ENCODE data around the gene NXN.

NXN gene

GRCh38 chr17:951325-952132 is 28.0 kb downstream of the NXN start:
- Mint-ChIP-seq H3K9me3 (no peaks in the 10 kb centered on the region), H3K4me1 (ENCODE audit: low read depth in 2 of 2) (no peaks in the 10 kb centered on the region), H3K36me3 (ENCODE audit: insufficient read depth) (no peaks in the 10 kb centered on the region), H3K27ac (no peak overlapping the region), H3K4me3 (no peak overlapping the region), H3K27me3 (peaks cover 18 to 32% of the 10 kb centered on the region in 2 donors)
- DNase-seq (no peak), ATAC-seq (replicated peaks) (no peak)

- no peak overlapping the region for H3K27ac Mint-ChIP-seq
- no peaks in the 10 kb centered on the region for H3K36me3 Mint-ChIP-seq (ENCODE audit: insufficient read depth)
- DNase-seq (no peak), ATAC-seq (replicated peaks) (no peak)
- H3K27me3 Mint-ChIP-seq = peaks cover 18 to 30% of the 10 kb centered on the region in 2 donors
- H3K9me3 Mint-ChIP-seq = no peaks in the 10 kb centered on the region
- no peak overlapping the region for H3K4me3 Mint-ChIP-seq
- no peaks in the 10 kb centered on the region for H3K4me1 Mint-ChIP-seq (ENCODE audit: low read depth in 2 of 2)
These were observed 29.8 kb downstream of the NXN start for GRCh38 chr17:949623-950303.

GRCh38 chr17:948284-948852 is 31.2 kb downstream of the NXN start:
- H3K27me3 Mint-ChIP-seq = peaks cover 18 to 23% of the 10 kb centered on the region in 2 donors
- H3K4me1 Mint-ChIP-seq (ENCODE audit: low read depth in 2 of 2) = no peaks in the 10 kb centered on the region
- no peaks in the 10 kb centered on the region for H3K9me3 Mint-ChIP-seq
- ATAC-seq (replicated peaks) (no peak), DNase-seq (no peak)
- H3K36me3 Mint-ChIP-seq (ENCODE audit: insufficient read depth) = no peaks in the 10 kb centered on the region
- H3K27ac Mint-ChIP-seq = no peak overlapping the region
- H3K4me3 Mint-ChIP-seq = no peak overlapping the region

- ATAC-seq (replicated peaks) = no peak
- H3K9me3 Mint-ChIP-seq = no peaks in the 10 kb centered on the region
These were observed 32.9 kb downstream of the NXN start for GRCh38 chr17:946510-947236.

GRCh38 chr17:945672-946071 is 33.9 kb downstream of the NXN start:
- no peak for ATAC-seq (replicated peaks)
- DNase-seq = no peak
- Mint-ChIP-seq H3K27me3 (peaks cover 11 to 15% of the 10 kb centered on the region in 2 donors), H3K4me3 (no peak overlapping the region), H3K36me3 (ENCODE audit: insufficient read depth) (no peaks in the 10 kb centered on the region), H3K9me3 (no peaks in the 10 kb centered on the region), H3K27ac (no peak overlapping the region), H3K4me1 (ENCODE audit: low read depth in 2 of 2) (no peaks in the 10 kb centered on the region)

More at GRCh38 chr17:946510-947236, 32.9 kb downstream of the NXN start:
- H3K27ac Mint-ChIP-seq = no peak overlapping the region
- no peak for DNase-seq
- no peaks in the 10 kb centered on the region for H3K36me3 Mint-ChIP-seq (ENCODE audit: insufficient read depth)
- peaks cover 17 to 18% of the 10 kb centered on the region in 2 donors for H3K27me3 Mint-ChIP-seq
- H3K4me1 Mint-ChIP-seq (ENCODE audit: low read depth in 2 of 2) = no peaks in the 10 kb centered on the region
- H3K4me3 Mint-ChIP-seq = no peak overlapping the region

GRCh38 chr17:944266-944826 is 35.2 kb downstream of the NXN start:
- Mint-ChIP-seq H3K4me1 (ENCODE audit: low read depth in 2 of 2) (no peaks in the 10 kb centered on the region), H3K9me3 (no peaks in the 10 kb centered on the region), H3K27me3 (peaks cover 0 to 5% of the 10 kb centered on the region in 2 donors), H3K27ac (no peak overlapping the region), H3K36me3 (ENCODE audit: insufficient read depth) (no peaks in the 10 kb centered on the region), H3K4me3 (no peak overlapping the region)
- DNase-seq = no peak
- no peak for ATAC-seq (replicated peaks)

- H3K4me1 Mint-ChIP-seq (ENCODE audit: low read depth in 2 of 2) = peaks cover 0 to 2% of the 10 kb centered on the region in 2 donors
- H3K27me3 Mint-ChIP-seq = peaks cover 16 to 39% of the 10 kb centered on the region in 2 donors
- H3K9me3 Mint-ChIP-seq = no peaks in the 10 kb centered on the region
- ATAC-seq (replicated peaks) = no peak
- no peak overlapping the region for H3K4me3 Mint-ChIP-seq
- no peak overlapping the region for H3K27ac Mint-ChIP-seq
- no peaks in the 10 kb centered on the region for H3K36me3 Mint-ChIP-seq (ENCODE audit: insufficient read depth)
- DNase-seq = no peak
These were observed 44.1 kb downstream of the NXN start for GRCh38 chr17:935485-935884.

GRCh38 chr17:933312-934073 is 46.1 kb downstream of the NXN start:
- H3K36me3 Mint-ChIP-seq (ENCODE audit: insufficient read depth) = no peaks in the 10 kb centered on the region
- no peak overlapping the region for H3K4me3 Mint-ChIP-seq
- no peak overlapping the region for H3K27ac Mint-ChIP-seq
- H3K9me3 Mint-ChIP-seq = no peaks in the 10 kb centered on the region
- ATAC-seq (replicated peaks) (no peak), DNase-seq (no peak)
- H3K27me3 Mint-ChIP-seq = peaks cover 26 to 49% of the 10 kb centered on the region in 2 donors
- H3K4me1 Mint-ChIP-seq (ENCODE audit: low read depth in 2 of 2) = peaks cover 0 to 2% of the 10 kb centered on the region in 2 donors

GRCh38 chr17:930258-930657 is 49.3 kb downstream of the NXN start:
- ATAC-seq (replicated peaks) (no peak), DNase-seq (no peak)
- Mint-ChIP-seq H3K27me3 (peaks cover 41 to 59% of the 10 kb centered on the region in 2 donors), H3K27ac (no peak overlapping the region), H3K4me3 (no peak overlapping the region), H3K4me1 (ENCODE audit: low read depth in 2 of 2) (no peaks in the 10 kb centered on the region), H3K36me3 (ENCODE audit: insufficient read depth) (no peaks in the 10 kb centered on the region), H3K9me3 (no peaks in the 10 kb centered on the region)

- Mint-ChIP-seq H3K4me1 (ENCODE audit: low read depth in 2 of 2) (no peaks in the 10 kb centered on the region), H3K36me3 (ENCODE audit: insufficient read depth) (no peaks in the 10 kb centered on the region), H3K4me3 (no peak overlapping the region), H3K27ac (no peak overlapping the region), H3K27me3 (peaks cover 46 to 66% of the 10 kb centered on the region in 2 donors), H3K9me3 (no peaks in the 10 kb centered on the region)
- DNase-seq = no peak
- ATAC-seq (replicated peaks) = no peak
These were observed 50.0 kb downstream of the NXN start for GRCh38 chr17:929586-929985.

GRCh38 chr17:927611-928461 is 51.7 kb downstream of the NXN start:
- ATAC-seq (replicated peaks) (no peak), DNase-seq (no peak)
- no peaks in the 10 kb centered on the region for H3K4me1 Mint-ChIP-seq (ENCODE audit: low read depth in 2 of 2)
- no peaks in the 10 kb centered on the region for H3K36me3 Mint-ChIP-seq (ENCODE audit: insufficient read depth)
- H3K4me3 Mint-ChIP-seq = no peak overlapping the region
- H3K27me3 Mint-ChIP-seq = peaks cover 49 to 68% of the 10 kb centered on the region in 2 donors
- no peak overlapping the region for H3K27ac Mint-ChIP-seq
- no peaks in the 10 kb centered on the region for H3K9me3 Mint-ChIP-seq

- no peaks in the 10 kb centered on the region for H3K4me1 Mint-ChIP-seq (ENCODE audit: low read depth in 2 of 2)
- peaks cover 62 to 82% of the 10 kb centered on the region in 2 donors for H3K27me3 Mint-ChIP-seq
- no peaks in the 10 kb centered on the region for H3K36me3 Mint-ChIP-seq (ENCODE audit: insufficient read depth)
- no peak for ATAC-seq (replicated peaks)
- no peak overlapping the region for H3K27ac Mint-ChIP-seq
- H3K4me3 Mint-ChIP-seq = no peak overlapping the region
- DNase-seq = no peak
- H3K9me3 Mint-ChIP-seq = no peaks in the 10 kb centered on the region
These were observed 53.8 kb downstream of the NXN start for GRCh38 chr17:925817-926216.

Data from effector memory CD8-positive, alpha-beta T cell (primary cell).